ENCODE measurements around the gene MCCC2.
"Not testable (repeated sequence)": the region's sequence is repeated elsewhere in the genome, so short reads cannot be mapped to it uniquely, and the experiment has no call there.

MCCC2 gene

DNA sequence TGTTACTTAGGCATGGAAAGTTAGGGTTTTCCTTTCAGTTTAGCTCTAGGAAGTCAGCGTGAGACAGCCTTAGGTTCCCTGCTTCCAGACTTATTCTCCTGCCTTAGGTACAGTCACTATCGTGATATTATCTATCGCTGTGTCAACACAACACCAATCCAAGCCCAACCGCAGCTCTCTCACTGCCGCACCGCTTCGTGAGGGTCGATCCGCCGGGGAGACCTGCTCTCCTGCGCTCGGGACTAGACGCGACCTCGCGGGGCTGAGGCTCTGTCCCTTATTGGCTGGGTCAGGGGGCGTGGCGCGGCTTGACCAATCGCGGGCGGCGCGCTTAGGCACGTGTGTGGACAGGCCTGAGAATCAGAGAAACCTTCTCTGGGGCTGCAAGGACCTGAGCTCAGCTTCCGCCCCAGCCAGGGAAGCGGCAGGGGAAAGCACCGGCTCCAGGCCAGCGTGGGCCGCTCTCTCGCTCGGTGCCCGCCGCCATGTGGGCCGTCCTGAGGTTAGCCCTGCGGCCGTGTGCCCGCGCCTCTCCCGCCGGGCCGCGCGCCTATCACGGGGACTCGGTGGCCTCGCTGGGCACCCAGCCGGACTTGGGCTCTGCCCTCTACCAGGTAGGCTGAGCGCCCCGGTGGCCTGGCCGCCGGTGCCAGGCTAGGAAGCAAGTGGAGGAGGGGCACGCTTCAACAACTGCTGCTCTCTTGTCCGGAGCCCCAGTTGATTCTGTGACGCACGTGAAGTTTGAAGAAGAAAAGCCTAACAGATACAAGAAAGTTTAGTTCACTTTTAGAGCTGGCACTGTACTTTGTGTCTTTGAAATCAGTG, at the start of gene MCCC2:
Gene MCCC2 (plus strand): TSS at position 400 of the 825 bp plus-strand sequence. CDS start 86 bp downstream, at position 486.
- no peak for FAIRE-seq

DNA sequence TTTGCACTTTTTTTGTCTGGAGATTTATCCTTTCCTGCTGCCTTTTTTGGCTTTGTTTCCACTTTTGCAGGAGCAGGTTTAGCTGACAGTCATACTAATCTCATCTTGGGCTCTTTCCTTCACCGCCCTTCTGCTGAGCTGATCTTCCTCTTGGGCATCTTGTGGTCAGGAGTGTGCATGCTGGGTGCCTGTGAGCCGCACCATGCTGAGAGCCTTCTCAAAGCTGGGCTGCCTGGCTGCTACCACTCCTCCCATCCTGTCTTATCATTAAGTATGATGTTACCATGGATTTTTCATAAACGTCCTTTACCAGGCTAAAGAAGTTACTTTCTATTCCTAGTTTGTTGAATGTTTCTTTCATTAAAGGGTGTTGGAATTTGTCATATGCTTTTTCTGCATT, 49.5 kb upstream of the MCCC2 start:
- no peak for FAIRE-seq

DNA sequence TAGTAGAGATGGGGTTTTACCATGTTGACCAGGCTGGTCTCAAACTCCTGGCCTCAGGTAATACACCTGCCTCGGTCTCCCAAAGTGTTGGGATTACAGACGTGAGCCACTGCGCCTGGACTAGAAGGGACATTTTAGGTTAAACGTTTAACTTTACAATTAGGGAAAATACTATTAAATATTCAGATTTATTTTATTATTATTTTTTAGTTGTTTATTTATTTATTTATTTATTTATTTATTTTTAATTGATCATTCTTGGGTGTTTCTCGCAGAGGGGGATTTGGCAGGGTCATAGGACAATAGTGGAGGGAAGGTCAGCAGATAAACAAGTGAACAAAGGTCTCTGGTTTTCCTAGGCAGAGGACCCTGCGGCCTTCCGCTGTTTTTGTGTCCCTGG, 36.3 kb upstream of the MCCC2 start:
- FAIRE-seq: not testable (repeated sequence)

DNA sequence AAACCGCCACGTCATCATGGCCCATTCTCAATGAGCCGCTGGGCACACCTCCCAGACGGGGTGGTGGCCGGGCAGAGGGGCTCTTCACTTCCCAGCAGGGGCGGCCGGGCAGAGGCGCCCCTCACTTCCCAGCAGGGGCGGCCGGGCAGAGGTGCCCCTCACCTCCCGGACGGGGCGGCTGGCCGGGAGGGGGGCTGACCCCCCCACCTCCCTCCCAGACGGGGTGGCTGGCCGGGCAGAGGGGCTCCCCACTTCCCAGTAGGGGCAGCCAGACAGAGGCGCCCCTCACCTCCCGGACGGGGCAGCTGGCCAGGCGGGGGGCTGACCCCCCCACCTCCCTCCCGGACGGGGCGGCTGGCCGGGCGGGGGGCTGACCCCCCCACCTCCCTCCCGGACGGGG, 35.6 kb upstream of the MCCC2 start:
- FAIRE-seq: not testable (repeated sequence)

DNA sequence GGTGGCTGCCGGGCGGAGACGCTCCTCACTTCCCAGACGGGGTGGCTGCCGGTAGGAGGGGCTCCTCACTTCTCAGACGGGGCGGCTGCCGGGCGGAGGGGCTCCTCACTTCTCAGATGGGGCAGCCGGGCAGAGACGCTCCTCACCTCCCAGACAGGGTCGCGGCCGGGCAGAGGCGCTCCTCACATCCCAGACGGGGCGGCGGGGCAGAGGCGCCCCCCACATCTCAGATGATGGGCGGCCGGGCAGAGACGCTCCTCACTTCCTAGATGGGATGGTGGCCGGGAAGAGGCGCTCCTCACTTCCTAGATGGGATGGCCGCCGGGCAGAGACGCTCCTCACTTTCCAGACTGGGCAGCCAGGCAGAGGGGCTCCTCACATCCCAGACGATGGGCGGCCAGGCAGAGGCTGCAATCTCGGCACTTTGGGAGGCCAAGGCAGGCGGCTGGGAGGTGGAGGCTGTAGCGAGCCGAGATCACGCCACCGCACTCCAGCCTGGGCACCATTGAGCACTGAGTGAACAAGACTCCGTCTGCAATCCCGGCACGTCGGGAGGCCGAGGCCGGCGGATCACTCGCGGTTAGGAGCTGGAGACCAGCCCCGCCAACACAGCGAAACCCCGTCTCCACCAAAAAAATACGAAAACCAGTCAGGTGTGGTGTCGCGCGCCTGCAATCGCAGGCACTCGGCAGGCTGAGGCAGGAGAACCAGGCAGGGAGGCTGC, 35.0 kb upstream of the MCCC2 start:
- FAIRE-seq: not testable (repeated sequence)

DNA sequence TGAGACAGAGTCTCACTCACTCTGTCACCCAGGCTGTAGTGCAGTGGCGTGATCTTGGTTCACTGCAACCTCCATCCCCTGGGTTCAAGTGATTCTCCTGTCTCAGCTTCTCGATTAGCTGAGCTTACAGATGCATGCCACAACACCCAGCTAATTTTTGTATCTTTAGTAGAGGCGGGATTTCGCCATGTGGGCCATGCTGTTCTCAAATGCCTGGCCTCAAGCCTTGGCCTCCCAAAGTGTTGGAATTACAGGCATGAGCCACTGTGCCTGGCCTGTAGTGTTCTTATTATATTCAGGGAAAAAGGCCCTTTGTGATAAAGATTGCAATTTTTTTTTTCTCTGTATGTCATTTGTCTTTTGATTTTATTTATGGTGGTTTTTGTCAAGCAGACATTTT, 24.0 kb upstream of the MCCC2 start:
- no peak for FAIRE-seq

DNA sequence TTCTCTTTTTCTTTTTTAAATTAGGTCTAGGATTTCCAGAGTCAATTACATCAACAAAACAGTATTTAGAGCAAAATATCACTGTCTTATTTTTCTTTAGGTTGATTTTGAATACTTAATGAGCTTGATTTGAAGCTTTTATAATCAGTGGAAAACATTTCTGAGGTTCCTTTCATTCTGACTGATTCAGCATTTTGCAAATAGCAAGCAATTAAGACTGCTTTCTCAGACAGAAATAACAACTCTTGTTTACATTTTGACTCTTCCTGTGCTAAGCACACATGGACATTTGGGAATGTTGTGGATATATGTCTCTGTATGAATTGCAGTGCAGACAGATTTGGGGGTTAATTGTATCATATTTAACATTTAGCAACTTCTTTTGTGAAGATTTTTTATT, 22.2 kb upstream of the MCCC2 start:
- no peak for FAIRE-seq

DNA sequence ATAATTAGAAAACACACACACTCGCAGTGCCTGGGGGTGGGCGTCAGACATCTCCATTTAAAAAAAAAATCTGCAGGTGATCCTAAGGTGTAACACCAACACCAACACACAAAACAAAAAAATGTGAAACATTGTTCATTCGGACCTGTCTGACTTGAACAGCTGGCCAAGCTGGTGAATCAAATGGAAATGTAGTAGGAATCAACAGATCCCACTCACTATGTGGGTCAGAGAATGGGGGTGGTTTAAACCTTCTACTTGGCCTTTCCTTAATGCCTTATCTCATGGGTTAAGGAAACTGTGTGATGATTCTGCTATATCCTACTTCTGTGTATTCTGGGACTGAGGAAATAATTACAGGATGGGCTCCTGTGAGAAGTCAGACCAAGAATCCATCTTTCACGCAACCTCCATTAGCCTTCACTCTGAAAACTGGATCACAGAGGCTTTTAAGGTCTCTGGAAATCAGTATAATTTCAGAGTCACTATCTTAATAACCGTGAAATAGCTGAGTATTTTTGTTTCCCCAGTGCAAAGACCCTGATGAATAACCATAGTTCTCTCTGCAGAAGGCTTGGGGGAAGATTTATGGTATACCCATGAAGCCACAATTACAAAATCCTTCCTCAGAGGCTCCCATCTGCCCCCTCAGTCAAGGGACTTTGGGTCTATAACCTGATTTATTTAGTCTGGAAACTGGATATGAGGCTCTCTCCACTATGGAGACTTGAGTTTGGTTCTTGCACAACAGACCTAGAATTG, 17.2 kb upstream of the MCCC2 start:
- no peak for FAIRE-seq

DNA sequence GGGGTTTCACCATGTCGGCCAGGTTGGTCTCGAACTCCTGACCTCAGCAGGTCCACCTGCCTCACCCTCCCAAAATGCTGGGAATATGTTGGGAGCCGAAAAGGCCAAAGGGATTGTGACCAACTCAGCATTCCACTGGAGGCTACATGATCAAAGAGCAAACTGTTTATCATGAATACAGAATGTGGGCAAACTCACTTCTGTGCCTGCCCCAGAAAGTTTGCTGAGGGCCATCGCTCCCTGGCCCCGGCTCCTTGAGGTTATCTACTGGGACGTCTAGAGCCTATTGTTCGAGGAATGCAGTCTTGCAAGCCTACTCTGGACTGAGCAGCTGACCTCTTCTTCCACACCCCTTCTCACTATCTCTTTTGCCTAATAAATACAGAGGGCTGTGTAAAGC, 15.3 kb upstream of the MCCC2 start:
- FAIRE-seq: not testable (repeated sequence)

DNA sequence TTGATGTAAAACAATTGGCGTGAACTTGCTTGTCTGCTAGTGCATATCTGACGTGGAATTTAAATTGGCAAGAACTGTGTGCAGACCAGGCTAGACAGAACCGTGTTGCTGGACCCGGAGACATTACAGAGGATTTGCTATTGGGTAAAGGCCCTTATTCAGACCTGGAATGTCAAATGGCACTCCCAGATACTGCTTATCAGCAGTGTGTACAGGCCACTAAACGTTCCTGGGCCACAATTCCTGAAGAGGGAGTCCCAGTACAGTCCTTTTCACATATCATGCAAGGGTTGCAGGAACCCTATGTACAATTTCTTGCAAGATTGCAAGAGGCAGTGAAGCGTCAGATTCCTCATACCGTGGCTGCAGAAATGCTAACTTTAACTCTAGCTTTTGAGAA, 13.5 kb upstream of the MCCC2 start:
- FAIRE-seq: no peak

DNA sequence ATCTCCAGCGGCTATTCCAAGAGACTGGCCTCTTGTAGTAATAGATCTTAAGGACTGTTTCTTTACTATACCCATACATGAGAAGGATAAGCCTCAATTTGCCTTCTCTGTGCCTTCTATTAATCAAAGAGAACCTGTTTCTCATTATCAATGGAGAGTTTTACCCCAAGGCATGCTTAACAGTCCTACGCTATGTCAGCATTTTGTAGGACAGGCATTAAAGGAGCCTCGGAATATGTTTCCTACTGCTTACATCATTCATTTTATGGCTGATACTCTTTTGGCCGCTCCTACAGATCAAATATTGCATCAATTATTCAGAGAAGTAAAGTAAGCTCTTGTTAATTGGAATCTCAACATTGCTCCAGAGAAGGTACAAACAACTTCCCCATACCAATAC, 11.6 kb upstream of the MCCC2 start:
- FAIRE-seq: not testable (repeated sequence)

DNA sequence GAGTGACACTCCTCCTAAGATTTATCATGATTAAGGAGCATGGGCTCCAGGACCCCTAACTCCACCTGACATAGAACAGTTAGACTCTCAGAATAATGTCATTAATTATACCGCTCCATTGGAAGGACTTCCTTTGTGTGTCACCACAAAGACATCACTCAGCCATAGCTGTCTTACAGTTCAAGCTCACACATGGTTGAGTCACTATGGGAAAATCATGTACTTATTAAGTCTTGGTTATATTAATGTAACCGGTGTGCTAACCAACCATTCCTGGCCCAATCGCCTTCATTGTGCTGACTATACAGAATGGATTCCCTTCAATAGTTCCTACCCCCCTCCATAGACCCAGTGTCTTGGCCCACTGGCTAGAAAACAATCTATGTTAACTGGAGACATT, 10.9 kb upstream of the MCCC2 start:
- no peak for FAIRE-seq

DNA sequence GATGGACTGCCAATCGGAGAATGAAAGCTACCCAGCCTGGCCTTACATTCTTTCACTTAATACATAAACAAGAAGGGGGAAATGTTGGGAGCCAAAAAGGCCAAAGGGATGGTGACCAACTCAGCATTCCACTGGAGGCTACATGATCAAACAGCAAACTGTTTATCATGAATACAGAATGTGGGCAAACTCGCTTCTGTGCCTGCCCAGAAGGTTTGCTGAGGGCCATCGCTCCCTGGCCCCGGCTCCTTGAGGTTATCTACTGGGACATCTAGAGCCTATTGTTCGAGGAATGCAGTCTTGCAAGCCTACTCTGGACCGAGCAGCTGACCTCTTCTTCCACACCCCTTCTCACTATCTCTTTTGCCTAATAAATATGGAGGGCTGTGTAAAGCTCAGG, 9.3 kb upstream of the MCCC2 start:
- FAIRE-seq: not testable (repeated sequence)

DNA sequence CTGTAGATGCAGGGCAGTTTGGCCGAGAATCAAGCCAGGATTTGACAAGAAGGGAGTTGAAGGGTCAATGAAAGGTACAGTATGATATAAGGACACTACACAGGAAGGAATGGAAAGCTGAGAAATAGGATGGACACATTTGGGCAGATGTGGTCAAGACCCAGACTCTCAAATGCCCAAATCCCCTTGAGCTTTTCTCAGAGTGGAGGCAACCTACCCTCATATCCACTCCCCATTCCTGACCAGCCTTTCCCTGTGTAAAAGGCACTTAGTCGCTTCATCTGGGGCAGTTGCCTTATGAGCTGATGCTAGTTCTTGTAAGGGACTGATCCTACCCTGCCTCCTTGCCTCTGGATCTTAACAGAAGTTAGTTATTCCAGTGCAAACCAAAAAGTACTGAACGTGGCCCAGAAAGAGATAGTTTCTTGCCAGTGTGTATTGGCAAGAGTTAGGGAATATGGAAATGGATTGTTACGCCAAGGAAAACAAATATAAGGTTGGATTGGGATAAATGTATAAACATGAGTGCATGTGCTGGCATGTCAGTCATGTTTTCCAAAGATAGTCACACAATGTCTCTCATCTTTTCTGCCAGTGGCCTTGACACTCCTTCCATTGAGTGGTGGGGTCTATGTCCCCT, 4.1 kb upstream of the MCCC2 start:
- no peak for FAIRE-seq

DNA sequence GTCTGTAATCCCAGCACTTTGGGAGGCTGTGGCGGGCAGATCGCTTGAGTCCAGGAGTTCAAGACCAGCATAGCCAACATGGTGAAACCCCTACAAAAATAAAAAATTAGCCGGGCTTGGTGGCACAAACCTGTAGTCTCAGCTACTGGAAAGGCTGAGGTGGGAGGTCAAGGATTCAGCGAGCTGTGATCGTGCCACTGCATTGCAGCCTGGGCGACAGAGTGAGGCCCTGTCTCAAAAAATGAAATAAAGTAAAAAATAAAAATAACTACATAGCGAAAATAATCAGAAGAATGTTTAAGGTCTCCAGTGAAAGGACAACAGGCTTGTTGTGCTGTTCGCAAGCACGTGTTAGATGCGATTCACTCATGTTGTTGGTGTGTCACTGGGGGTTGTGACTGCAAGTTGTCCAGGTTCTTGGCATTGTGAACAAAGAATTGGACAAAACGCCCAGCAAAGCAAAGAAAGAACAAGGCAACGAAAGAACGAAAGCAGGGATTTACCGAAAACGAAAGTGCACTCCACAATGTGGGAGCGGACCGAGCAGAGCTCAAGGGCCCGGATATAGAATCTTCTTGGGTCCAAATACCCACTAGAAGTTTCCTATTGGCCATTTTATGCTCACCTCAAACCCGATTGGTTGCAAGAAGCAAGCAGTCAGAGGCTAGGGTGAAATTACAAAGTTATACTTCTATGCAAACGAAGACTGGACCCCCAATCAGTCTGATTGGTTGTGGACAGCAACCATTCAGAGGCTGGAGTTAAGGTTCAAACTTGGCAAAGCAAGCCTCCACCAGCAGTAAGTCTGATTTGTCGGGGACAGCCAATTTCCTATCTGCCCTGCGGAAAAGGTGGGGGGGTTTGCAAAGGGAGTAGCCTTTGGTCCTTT, 844 bp upstream of the MCCC2 start:
- FAIRE-seq: no peak

DNA sequence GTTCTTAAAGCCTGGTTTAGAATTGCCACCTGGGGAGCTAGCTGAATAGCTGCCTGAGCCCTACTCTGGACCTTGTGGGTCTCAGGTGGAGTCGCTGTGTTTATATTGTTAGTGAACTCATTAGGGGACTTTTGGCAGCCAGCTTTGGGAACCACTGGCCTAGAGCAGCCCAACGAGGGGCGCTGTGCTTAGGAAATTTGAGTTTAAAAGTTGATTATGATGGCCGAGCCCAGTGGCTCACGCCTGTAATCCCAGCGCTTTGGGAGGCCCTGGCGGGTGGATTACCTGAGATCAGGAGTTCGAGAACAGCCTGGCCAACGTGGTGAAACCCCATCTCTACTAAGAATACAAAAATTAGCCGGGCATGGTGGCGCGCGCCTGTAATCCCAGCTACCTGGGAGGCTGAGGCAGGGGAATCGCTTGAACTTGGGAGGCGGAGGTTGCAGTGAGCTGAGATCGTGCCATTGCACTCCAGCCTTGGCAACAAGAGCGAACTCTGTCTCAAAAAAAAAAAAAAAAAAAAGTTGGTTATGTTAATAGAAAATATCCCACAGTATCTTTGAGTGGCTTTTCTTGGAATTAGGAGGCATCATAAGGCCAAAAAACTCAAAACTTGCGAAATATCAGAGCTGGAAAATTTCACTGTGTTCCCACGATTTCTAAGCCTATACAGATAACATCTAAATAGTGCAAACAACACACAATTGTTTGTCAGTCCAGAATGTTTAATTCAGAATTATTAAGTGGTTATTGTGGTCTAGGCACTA, 809 bp downstream of the MCCC2 start:
- FAIRE-seq: no peak

DNA sequence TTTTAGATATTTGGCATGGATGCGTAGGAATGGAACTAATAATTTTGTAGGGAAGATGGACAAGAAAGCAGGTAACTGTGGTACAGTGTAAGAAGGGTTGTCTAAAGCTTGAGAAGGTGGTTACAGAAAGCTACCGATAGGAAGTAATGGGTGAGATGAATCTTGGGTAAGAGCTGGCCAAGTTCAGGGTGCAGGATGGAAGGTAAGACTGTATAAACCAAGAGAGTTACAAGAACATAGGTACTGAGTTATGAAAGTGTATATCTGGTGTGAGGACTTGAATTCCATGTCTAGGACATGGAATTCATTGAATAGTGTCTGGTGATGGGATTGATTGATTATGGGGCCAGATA, 1.4 kb downstream of the MCCC2 start:
- no peak for FAIRE-seq

DNA sequence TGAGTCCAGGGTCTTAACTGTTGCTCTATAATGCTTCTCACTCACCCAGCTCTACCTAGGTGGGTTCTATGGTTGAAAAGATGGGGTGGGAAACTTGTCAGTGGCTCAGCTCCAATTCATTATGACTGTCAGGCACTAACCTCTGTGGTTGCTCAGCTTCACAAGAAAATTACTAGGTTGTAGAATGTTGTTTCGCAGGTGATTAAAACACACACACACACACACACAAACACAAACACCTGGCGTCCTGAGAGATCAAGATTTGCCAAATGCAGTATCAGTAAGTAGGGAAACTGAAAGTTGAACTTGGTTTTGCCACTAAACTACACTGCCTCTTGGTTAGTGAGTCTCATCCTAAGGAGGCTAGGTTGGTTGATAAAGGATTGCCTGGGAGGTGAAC, 2.8 kb downstream of the MCCC2 start:
- no peak for FAIRE-seq

DNA sequence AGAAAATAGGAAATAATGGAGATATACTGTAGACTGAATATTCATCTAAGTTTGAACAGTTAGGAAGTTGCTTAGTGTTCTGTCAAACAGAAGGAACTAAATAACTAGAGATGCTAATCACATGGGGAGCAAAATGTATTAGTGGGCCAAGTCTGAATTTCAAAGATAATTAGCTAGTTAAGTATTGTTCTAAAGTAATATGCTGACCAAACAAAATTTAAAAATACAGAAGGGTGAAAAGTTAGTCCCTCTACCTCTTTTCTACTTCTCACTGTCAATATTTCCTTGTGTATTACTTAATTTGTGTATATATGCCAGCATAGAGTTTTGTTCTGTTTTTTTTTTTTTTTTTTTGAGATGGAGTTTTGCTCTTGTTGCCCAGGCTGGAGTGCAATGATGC, 4.0 kb downstream of the MCCC2 start:
- FAIRE-seq: no peak

DNA sequence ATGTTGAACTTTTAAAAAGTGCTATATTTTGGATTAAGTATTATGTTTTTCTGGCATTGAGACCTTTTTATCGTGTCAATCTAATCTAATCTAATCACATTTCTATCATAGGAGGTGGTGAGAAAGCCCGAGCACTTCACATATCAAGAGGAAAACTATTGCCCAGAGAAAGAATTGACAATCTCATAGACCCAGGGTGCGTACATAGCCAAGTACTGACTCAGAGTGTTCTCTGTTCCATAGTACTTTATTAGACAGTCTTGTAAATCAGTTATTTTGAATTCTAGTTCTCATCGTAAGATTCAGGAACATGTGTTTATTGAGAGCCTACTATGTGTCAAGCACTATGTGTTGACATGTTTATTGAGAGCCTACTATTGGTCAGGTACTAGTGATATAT, 9.0 kb downstream of the MCCC2 start:
- no peak for FAIRE-seq

DNA sequence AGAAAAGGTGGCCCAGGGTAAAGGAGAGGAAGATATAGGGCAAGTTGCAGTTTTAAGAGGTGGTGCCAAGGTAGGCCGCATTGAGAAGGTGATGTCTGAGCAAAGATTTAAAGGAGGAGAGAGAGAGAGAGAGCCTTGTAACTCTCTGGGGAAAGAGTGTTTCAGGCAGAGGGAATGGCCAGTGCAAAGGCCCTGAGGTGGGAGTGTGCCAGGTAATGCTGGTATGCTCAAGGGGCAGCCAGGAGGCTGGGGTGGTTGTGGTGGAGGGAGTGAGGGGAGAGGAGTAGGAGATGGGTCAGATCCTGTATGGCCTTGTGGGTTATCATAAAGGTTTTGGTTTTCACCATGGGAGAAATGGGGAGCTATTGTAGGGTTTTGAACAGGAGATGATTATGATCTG, 9.9 kb downstream of the MCCC2 start:
- no peak for FAIRE-seq

Data from A204.1 (cell line).